Activated naive CD4-positive, alpha-beta T cell treated with anti-CD3 and anti-CD28 coated beads for 36 hours (primary cell): ENCODE measurements around the gene RNF214. TPM values are rescaled to one million over a fixed set of nuclear protein-coding genes. Genes with fewer than 3 reads are reported as not detected.
"Not testable (repeated sequence)": the region's sequence is repeated elsewhere in the genome, so short reads cannot be mapped to it uniquely, and the experiment has no call there.

Experiments
- CTCF ChIA-PET: fragments of 350-600 bp; sonication (Branson Sonifier 250); formaldehyde crosslinking; loops from one replicate; lab custom pipeline; 2021; ENCODE audit warnings: antibody characterized with exemption; lab: Charles Lee
- DNase-seq: peaks from one replicate; pipeline ENCODE4 v3.0.0-alpha.2; 2020
- H3K27ac Mint-ChIP-seq: one replicate; pipeline ENCODE4 v1.8.0; 2021; ENCODE audit warnings: mild to moderate bottlenecking, mixed read lengths
- H3K27me3 Mint-ChIP-seq: one replicate; pipeline ENCODE4 v1.8.0; 2021; ENCODE audit warnings: low read depth, mixed read lengths
- H3K36me3 Mint-ChIP-seq: one replicate; pipeline ENCODE4 v1.8.0; 2021; ENCODE audit warnings: low read depth, mixed read lengths
- H3K4me1 Mint-ChIP-seq: one replicate; pipeline ENCODE4 v1.8.0; 2021; ENCODE audit warnings: low read depth, mixed read lengths
- H3K4me3 Mint-ChIP-seq: one replicate; pipeline ENCODE4 v1.8.0; 2021; ENCODE audit warnings: mild to moderate bottlenecking, moderate library complexity, mixed read lengths
- H3K9me3 Mint-ChIP-seq: one replicate; pipeline ENCODE4 v1.8.0; 2021; ENCODE audit warnings: mixed read lengths
- intact Hi-C: fragments of 100-400 bp; cut with micrococcal nuclease; formaldehyde crosslinking; loops from one replicate; pipeline ENCODE4 v1.15.1; 2023
- total RNA-seq, 2 experiments: library from RNA; stranded (reverse); gene quantifications; one replicate each; pipeline ENCODE4 v1.2.3, GENCODE V29; 2021

Gene RNF214
- total RNA-seq, 2 experiments from 2014 or later = 14.0 to 14.4 TPM

- CTCF ChIA-PET = interaction anchor here (0.7 to 1.6 kb wide), 2 partner anchors 19 to 403 kb away, joined by 3 to 4 read pairs; no protein-coding TSS in a partner anchor
- Mint-ChIP-seq H3K9me3 (no peaks in the 10 kb centered on the region), H3K36me3 (peaks cover 9% of the 10 kb centered on the region), H3K4me3 (no peak overlapping the region), H3K27ac (no peak overlapping the region), H3K27me3 (no peaks in the 10 kb centered on the region), H3K4me1 (no peaks in the 10 kb centered on the region)
- intact Hi-C loops = no loop called here
- no peak for DNase-seq
Observed at GRCh38 chr11:117199916-117200812, 32.3 kb upstream of the RNF214 start.

- no peaks in the 10 kb centered on the region for H3K27me3 Mint-ChIP-seq
- no peaks in the 10 kb centered on the region for H3K9me3 Mint-ChIP-seq
- DNase-seq = no peak
- no peak overlapping the region for H3K27ac Mint-ChIP-seq
- H3K4me3 Mint-ChIP-seq = no peak overlapping the region
- intact Hi-C loops = no loop called here
- peaks cover 7% of the 10 kb centered on the region for H3K36me3 Mint-ChIP-seq
- CTCF ChIA-PET = no interaction called here
- no peaks in the 10 kb centered on the region for H3K4me1 Mint-ChIP-seq
Observed at GRCh38 chr11:117200813-117201657, 31.4 kb upstream of the RNF214 start.

- Mint-ChIP-seq H3K27me3 (no peaks in the 10 kb centered on the region), H3K36me3 (peaks cover 8% of the 10 kb centered on the region), H3K27ac (no peak overlapping the region), H3K9me3 (no peaks in the 10 kb centered on the region), H3K4me1 (no peaks in the 10 kb centered on the region), H3K4me3 (no peak overlapping the region)
- no peak for DNase-seq
- CTCF ChIA-PET = interaction anchor here (1.4 to 1.7 kb wide), 3 partner anchors 21 to 224 kb away, joined by 4 to 6 read pairs (median 5); no protein-coding TSS in a partner anchor
- intact Hi-C loops = no loop called here
Observed at GRCh38 chr11:117201658-117202305, 30.7 kb upstream of the RNF214 start.

- peaks cover 8% of the 10 kb centered on the region for H3K36me3 Mint-ChIP-seq
- no peaks in the 10 kb centered on the region for H3K27me3 Mint-ChIP-seq
- H3K9me3 Mint-ChIP-seq = no peaks in the 10 kb centered on the region
- no peak for DNase-seq
- no peak overlapping the region for H3K27ac Mint-ChIP-seq
- CTCF ChIA-PET = interaction anchor here (1.4 to 1.7 kb wide), 3 partner anchors 21 to 223 kb away, joined by 4 to 6 read pairs (median 5); no protein-coding TSS in a partner anchor
- no peaks in the 10 kb centered on the region for H3K4me1 Mint-ChIP-seq
- H3K4me3 Mint-ChIP-seq = no peak overlapping the region
- intact Hi-C loops = no loop called here
Observed at GRCh38 chr11:117202386-117203068, 29.9 kb upstream of the RNF214 start.

GRCh38 chr11:117203069-117203407 is 29.4 kb upstream of the RNF214 start:
- H3K36me3 Mint-ChIP-seq = peaks cover 8% of the 10 kb centered on the region
- no peak overlapping the region for H3K27ac Mint-ChIP-seq
- no peaks in the 10 kb centered on the region for H3K9me3 Mint-ChIP-seq
- H3K4me1 Mint-ChIP-seq = no peaks in the 10 kb centered on the region
- intact Hi-C loops = no loop called here
- CTCF ChIA-PET = interaction anchor here (1.4 to 1.7 kb wide), 3 partner anchors 22 to 222 kb away, joined by 4 to 6 read pairs (median 5); no protein-coding TSS in a partner anchor
- no peaks in the 10 kb centered on the region for H3K27me3 Mint-ChIP-seq
- no peak for DNase-seq
- no peak overlapping the region for H3K4me3 Mint-ChIP-seq

- no peak overlapping the region for H3K4me3 Mint-ChIP-seq
- CTCF ChIA-PET = no interaction called here
- DNase-seq = no peak
- H3K27me3 Mint-ChIP-seq = no peaks in the 10 kb centered on the region
- H3K36me3 Mint-ChIP-seq = peaks cover 8% of the 10 kb centered on the region
- intact Hi-C loops = loop anchor here (5.0 kb wide), 1 partner anchor 72 kb away; no protein-coding TSS in a partner anchor
- no peaks in the 10 kb centered on the region for H3K9me3 Mint-ChIP-seq
- H3K4me1 Mint-ChIP-seq = no peaks in the 10 kb centered on the region
- H3K27ac Mint-ChIP-seq = no peak overlapping the region
Observed at GRCh38 chr11:117204283-117205080, 28.0 kb upstream of the RNF214 start.

GRCh38 chr11:117205211-117205818 is 27.2 kb upstream of the RNF214 start:
- CTCF ChIA-PET = no interaction called here
- Mint-ChIP-seq H3K9me3 (no peaks in the 10 kb centered on the region), H3K4me1 (no peaks in the 10 kb centered on the region), H3K27me3 (no peaks in the 10 kb centered on the region), H3K27ac (no peak overlapping the region), H3K4me3 (no peak overlapping the region), H3K36me3 (peaks cover 11% of the 10 kb centered on the region)
- intact Hi-C loops = loop anchor here (5.0 kb wide), 1 partner anchor 73 kb away; no protein-coding TSS in a partner anchor
- no peak for DNase-seq

- H3K36me3 Mint-ChIP-seq = peaks cover 11% of the 10 kb centered on the region
- H3K4me3 Mint-ChIP-seq, H3K27me3 Mint-ChIP-seq, CTCF ChIA-PET, DNase-seq, H3K27ac Mint-ChIP-seq, H3K9me3 Mint-ChIP-seq, H3K4me1 Mint-ChIP-seq: not testable (repeated sequence)
- intact Hi-C loops = loop anchor here (5.0 kb wide), 1 partner anchor 74 kb away; no protein-coding TSS in a partner anchor
Observed at GRCh38 chr11:117206111-117206510, 26.4 kb upstream of the RNF214 start.

- H3K27me3 Mint-ChIP-seq, H3K27ac Mint-ChIP-seq, H3K9me3 Mint-ChIP-seq, H3K4me3 Mint-ChIP-seq, DNase-seq, H3K4me1 Mint-ChIP-seq, CTCF ChIA-PET: not testable (repeated sequence)
- intact Hi-C loops = loop anchor here (5.0 kb wide), 1 partner anchor 75 kb away; no protein-coding TSS in a partner anchor
- H3K36me3 Mint-ChIP-seq = peaks cover 16% of the 10 kb centered on the region
Observed at GRCh38 chr11:117206859-117207258, 25.6 kb upstream of the RNF214 start.

- H3K36me3 Mint-ChIP-seq = peaks cover 16% of the 10 kb centered on the region
- DNase-seq, CTCF ChIA-PET, H3K4me1 Mint-ChIP-seq, H3K9me3 Mint-ChIP-seq, H3K27ac Mint-ChIP-seq, H3K27me3 Mint-ChIP-seq, H3K4me3 Mint-ChIP-seq: not testable (repeated sequence)
- intact Hi-C loops = loop anchor here (5.0 kb wide), 1 partner anchor 75 kb away; no protein-coding TSS in a partner anchor
Observed at GRCh38 chr11:117207481-117207880, 25.0 kb upstream of the RNF214 start.
